Karpas-422 (cell line): Measurements from ENCODE around the gene IPCEF1. TPM values are rescaled to one million over a fixed set of nuclear protein-coding genes. Genes with fewer than 3 reads are reported as not detected.

Source experiments
- DNase-seq: peaks from one replicate; pipeline ENCODE4 v3.0.0-alpha.2; 2015
- H2AFZ ChIP-seq: fragments of 200-600 bp; sonication (generic); 2 replicates; pipeline ENCODE4 v1.6.1; 2014; ENCODE audit warnings: antibody characterized with exemption, low read length, mixed read lengths
- H3K27ac ChIP-seq: fragments of 200-600 bp; sonication (generic); 2 replicates; pipeline ENCODE4 v1.5.1; 2014; ENCODE audit warnings: mild to moderate bottlenecking, low read length, moderate library complexity
- H3K27me3 ChIP-seq: fragments of 200-600 bp; sonication (generic); 2 replicates; pipeline ENCODE4 v1.6.1; 2014; ENCODE audit warnings: low read length, mixed read lengths
- H3K36me3 ChIP-seq: fragments of 200-600 bp; sonication (generic); 2 replicates; pipeline ENCODE4 v1.6.1; 2014; ENCODE audit warnings: low read length, mixed read lengths; ENCODE audit not compliant: insufficient read depth
- H3K4me1 ChIP-seq: fragments of 200-600 bp; sonication (generic); 2 replicates; pipeline ENCODE4 v1.6.1; 2014; ENCODE audit warnings: mild to moderate bottlenecking, low read length, mixed read lengths
- H3K4me2 ChIP-seq: fragments of 200-600 bp; sonication (generic); 2 replicates; pipeline ENCODE4 v1.6.1; 2014; ENCODE audit warnings: low read length, low read depth, mild to moderate bottlenecking; ENCODE audit not compliant: poor library complexity, severe bottlenecking
- H3K4me3 ChIP-seq: fragments of 200-600 bp; sonication (generic); 2 replicates; pipeline ENCODE4 v1.5.1; 2014; ENCODE audit warnings: mild to moderate bottlenecking, antibody characterized with exemption, low read length, mixed read lengths
- H3K79me2 ChIP-seq: fragments of 200-600 bp; sonication (generic); 2 replicates; pipeline ENCODE4 v1.6.1; 2014; ENCODE audit warnings: mild to moderate bottlenecking, low read length, mixed read lengths
- H3K9ac ChIP-seq: fragments of 200-600 bp; sonication (generic); 2 replicates; pipeline ENCODE4 v1.6.0; 2014; ENCODE audit warnings: low read length
- H3K9me2 ChIP-seq: fragments of 200-600 bp; sonication (generic), shearing (Covaris generic); replicated peaks from 2 replicates; pipeline ENCODE4 v1.6.0; 2014; ENCODE audit warnings: mild to moderate bottlenecking, low read length, moderate library complexity; ENCODE audit not compliant: insufficient read depth
- H3K9me3 ChIP-seq: fragments of 300-700, 200-600 bp; sonication (generic); 2 replicates; pipeline ENCODE4 v1.6.1; 2014; ENCODE audit warnings: low read length, mixed read lengths
- H4K20me1 ChIP-seq: fragments of 200-600 bp; sonication (generic); 2 replicates; pipeline ENCODE4 v1.6.1; 2014; ENCODE audit warnings: mild to moderate bottlenecking, antibody characterized with exemption, low read length, low read depth; ENCODE audit not compliant: insufficient read depth
- total RNA-seq: library from RNA; depleted of rRNA; stranded (reverse); fragments of >200 nt; shearing (Covaris generic); gene quantifications from 2 replicates; pipeline ENCODE4 v1.2.3, GENCODE V29; 2014; ENCODE audit warnings: low replicate concordance

The IPCEF1 gene
- total RNA-seq, 1 experiment from 2014 or later, result not detected

DNA sequence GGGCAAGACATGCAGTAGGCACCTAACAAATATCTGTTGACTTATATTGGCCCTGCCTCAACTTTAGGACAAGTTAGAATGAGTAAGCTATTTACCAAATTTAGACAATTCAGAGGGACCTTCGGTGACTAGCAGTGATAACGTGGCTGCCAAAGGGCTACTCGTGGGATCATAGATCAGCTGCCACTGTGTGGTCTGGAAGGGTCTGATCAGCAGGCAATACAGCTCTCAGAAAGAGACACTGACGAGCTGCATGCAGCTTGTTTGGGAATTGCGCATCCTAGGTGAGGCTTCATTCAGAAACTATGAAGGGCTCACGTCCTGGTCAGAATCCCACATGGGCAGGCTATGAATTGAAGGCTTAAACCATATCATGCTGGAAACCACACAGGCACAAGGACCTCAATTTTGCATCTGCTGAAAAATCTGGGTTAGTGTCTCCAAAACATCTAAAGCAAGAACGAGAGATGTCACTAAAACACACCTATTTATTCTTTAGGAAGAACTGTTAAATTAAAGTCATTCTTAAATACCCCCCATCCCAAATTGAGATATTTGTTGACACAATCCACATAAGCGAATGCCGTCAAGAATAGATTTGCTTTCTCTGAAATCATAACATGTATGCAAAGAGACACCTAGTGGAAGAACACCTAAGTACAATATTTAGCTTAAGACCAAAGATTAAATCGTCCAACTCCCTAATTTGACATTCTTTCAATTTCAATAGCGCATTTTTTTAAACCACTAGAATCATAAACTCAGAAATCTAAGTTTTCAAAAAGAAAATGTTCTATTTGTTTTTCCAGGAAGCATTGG, 79.6 kb downstream of the IPCEF1 start:
- Histone ChIP-seq H3K9ac (no peak overlapping the region), H3K27ac (no peak overlapping the region), H3K4me3 (no peak overlapping the region), H3K4me2 (no peak overlapping the region), H3K27me3 (no peaks in the 10 kb centered on the region), H3K4me1 (no peaks in the 10 kb centered on the region), H4K20me1 (no peaks in the 10 kb centered on the region), H3K9me2 (no peaks in the 10 kb centered on the region), H2AFZ (no peak overlapping the region), H3K79me2 (no peaks in the 10 kb centered on the region), H3K36me3 (no peaks in the 10 kb centered on the region), H3K9me3 (no peaks in the 10 kb centered on the region)
- DNase-seq, result peak; percentile 63

DNA sequence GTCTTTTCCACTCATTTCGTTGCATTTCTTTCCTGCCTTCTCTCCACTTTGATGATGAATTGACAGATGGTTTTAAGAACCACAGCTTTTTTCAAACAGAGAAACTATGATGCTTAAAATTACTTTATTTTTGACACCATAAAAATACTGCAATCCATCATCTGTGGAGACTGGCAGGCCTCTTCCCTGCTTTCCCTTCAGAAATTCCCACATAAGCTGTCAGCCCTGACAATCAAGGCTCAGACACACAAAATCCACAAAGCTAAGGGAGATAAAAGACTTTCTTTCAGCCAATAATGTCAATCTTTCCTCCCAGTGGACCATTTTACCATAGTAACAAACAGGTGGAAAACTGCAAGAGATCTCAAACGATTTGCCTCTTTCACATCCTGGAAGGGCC, 82.4 kb downstream of the IPCEF1 start:
- Histone ChIP-seq H3K4me1 (no peaks in the 10 kb centered on the region), H3K4me2 (no peak overlapping the region), H3K79me2 (no peaks in the 10 kb centered on the region), H2AFZ (no peak overlapping the region), H3K27me3 (no peaks in the 10 kb centered on the region), H3K9me3 (no peaks in the 10 kb centered on the region), H3K36me3 (no peaks in the 10 kb centered on the region), H3K27ac (no peak overlapping the region), H4K20me1 (no peaks in the 10 kb centered on the region), H3K9ac (no peak overlapping the region), H3K4me3 (no peak overlapping the region), H3K9me2 (no peaks in the 10 kb centered on the region)
- DNase-seq, result no peak

DNA sequence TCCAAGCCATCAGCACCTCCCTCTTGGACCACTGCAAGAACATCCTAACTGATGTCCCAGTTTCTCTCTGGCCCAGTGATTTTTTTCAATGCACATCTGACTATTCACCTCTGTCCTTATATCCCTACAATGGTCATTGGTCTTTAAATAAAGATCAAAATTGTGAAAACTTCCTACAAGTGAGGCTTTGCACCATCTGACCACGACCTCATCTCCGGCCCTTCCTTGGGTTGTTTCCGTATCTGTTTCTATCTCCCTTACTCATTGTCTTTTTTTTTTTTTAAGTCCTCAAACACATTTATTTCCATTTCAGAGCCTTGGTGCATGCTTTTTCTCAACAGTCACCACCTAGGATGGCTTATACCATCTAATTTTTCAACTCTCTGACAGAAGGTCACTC, 88.1 kb downstream of the IPCEF1 start:
- no peak for DNase-seq
- Histone ChIP-seq H3K27me3 (no peaks in the 10 kb centered on the region), H3K4me3 (no peak overlapping the region), H4K20me1 (no peaks in the 10 kb centered on the region), H3K9ac (no peak overlapping the region), H3K36me3 (no peaks in the 10 kb centered on the region), H3K4me1 (no peaks in the 10 kb centered on the region), H3K9me2 (no peaks in the 10 kb centered on the region), H3K27ac (no peak overlapping the region), H2AFZ (no peak overlapping the region), H3K4me2 (no peak overlapping the region), H3K79me2 (no peaks in the 10 kb centered on the region), H3K9me3 (no peaks in the 10 kb centered on the region)

DNA sequence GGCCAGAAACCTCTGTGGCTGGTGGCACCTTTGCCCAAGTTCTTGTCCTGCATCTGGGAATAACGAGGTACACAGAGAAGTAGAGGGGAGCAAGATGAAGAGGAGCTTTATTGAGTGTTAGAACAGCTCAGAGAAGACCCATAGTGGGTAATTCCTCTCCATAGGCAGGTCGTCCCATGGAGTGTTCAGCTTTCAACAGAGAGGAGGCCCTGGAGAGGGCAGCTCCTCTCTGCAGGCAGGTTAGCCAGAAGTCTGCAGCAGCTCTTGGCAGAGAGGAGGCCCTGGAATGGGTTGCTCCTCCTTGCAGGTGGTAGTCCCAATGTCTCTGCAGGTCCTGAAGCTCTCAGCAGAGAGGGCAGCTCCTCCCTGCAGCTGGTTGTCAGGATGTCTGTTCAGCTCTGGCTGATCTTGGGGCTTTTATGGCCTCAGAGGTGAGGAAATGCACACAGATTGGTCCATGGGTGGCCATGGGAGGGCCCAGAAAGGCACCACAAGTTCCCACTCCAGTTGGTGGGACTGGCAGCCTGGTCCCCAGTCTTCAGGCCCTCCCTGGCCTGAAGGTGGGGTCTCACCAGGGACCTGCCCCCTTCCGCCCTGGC, 89.0 kb downstream of the IPCEF1 start:
- no peak for DNase-seq
- no peaks in the 10 kb centered on the region for H3K27me3 ChIP-seq
- H3K9me3 ChIP-seq, result no peaks in the 10 kb centered on the region
- no peak overlapping the region for H3K9ac ChIP-seq
- H3K79me2 ChIP-seq, result no peaks in the 10 kb centered on the region
- H3K4me2 ChIP-seq, result no peak overlapping the region
- H3K4me1 ChIP-seq, result no peaks in the 10 kb centered on the region
- no peak overlapping the region for H2AFZ ChIP-seq
- H3K27ac ChIP-seq, result no peak overlapping the region
- H3K9me2 ChIP-seq, result no peaks in the 10 kb centered on the region
- no peaks in the 10 kb centered on the region for H4K20me1 ChIP-seq
- H3K4me3 ChIP-seq, result no peak overlapping the region
- no peaks in the 10 kb centered on the region for H3K36me3 ChIP-seq

DNA sequence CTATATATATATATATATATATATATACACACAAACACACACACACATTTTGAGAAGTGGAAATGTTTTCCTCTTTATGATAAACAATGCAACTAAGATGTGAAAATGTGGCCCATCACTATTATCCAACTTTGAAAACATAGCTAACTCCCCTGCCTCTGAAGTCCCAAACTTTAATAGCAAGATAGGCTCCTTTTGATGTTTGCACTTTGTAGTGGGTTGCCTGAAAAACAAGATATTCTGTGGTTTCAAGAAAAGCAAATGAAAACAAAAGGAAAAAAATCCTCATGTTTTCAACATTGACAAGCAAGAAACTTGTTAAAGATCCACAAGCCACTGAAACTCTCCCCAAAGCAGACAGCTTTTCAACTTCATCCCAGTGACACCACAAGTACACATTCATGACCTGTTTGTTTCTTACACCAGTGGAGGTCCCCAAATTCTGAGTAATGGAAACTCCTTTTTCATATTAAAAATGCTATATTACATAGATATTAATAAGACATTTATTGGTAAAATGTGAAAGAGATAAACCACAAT, 90.0 kb downstream of the IPCEF1 start:
- Histone ChIP-seq H4K20me1 (no peaks in the 10 kb centered on the region), H3K27ac (no peak overlapping the region), H3K9me3 (no peaks in the 10 kb centered on the region), H3K79me2 (no peaks in the 10 kb centered on the region), H3K9ac (no peak overlapping the region), H2AFZ (no peak overlapping the region), H3K4me2 (no peak overlapping the region), H3K4me1 (no peaks in the 10 kb centered on the region), H3K4me3 (no peak overlapping the region), H3K9me2 (no peaks in the 10 kb centered on the region), H3K36me3 (no peaks in the 10 kb centered on the region), H3K27me3 (no peaks in the 10 kb centered on the region)
- no peak for DNase-seq

DNA sequence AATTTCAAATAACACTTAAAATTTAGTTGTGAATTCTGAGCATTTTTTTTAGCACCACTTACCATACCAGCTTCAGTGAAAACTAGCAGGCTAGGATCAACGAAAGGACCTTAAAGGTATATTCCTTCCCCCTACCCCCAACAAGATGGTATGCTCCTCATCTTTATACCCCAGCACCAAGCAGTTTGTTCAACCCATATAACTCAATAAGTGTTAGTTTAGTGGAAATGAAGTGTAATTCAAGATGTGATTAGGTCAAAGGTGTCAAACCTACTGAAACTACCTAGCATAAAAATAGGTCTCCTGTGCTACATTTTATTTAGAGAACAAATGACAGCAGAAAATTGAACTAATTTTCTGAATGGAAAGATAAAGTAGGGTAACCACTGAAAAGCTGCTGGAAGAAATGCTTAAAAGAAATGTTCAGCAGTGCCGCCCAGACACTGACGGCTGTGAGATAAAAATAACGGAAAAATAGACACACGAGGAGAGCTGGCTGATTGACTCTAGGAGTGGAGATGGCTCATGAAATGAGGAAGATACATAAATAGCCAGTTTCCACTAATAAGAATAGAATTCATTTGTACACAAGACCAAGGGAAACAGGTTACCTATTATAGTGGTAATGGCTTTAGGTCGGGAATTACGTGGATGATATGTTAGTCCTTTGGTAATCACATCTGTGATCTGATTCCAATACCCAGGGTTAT, 94.8 kb downstream of the IPCEF1 start:
- no peak overlapping the region for H3K27ac ChIP-seq

DNA sequence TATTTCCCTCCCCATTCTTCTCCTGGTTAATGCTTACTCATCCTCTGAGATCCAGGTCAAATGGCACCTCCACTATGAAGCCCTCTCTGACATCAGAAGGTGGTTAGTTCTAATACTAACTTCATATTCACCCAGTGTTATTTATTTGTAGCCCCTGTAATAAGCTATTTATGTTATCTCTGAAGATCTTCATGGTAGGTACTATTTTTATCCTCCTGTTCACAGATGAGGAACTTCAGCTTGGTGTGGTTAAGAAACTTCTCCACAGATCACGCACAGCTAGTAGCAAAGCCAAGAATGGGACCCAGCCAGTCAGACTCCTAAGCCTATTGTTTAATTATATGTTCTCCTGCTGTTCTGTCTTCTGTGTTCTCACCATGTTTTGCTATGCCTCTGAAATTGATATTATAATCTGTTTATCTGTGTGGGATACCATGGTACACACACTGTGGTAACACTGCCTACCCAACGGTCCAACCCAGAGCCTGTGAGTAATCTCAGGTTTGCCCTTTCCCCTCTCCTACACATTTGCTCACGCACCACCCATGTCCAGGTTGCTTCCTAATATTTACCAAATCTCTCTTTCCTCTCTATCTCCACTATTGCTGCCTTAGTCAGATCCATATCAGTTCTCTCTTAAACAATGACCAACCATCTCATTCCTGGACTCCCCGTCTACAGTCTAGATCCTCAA, 98.4 kb downstream of the IPCEF1 start:
- Histone ChIP-seq H3K9ac (no peak overlapping the region), H3K4me1 (no peaks in the 10 kb centered on the region), H2AFZ (no peak overlapping the region), H3K9me3 (no peaks in the 10 kb centered on the region), H3K9me2 (no peaks in the 10 kb centered on the region), H3K36me3 (no peaks in the 10 kb centered on the region), H3K27me3 (no peaks in the 10 kb centered on the region), H3K4me3 (no peak overlapping the region), H3K4me2 (no peak overlapping the region), H3K27ac (no peak overlapping the region), H4K20me1 (no peaks in the 10 kb centered on the region), H3K79me2 (no peaks in the 10 kb centered on the region)
- no peak for DNase-seq

More for the DNA sequence above, 94.8 kb downstream of the IPCEF1 start:
- H2AFZ ChIP-seq, result no peak overlapping the region
- no peaks in the 10 kb centered on the region for H3K9me3 ChIP-seq
- H3K4me1 ChIP-seq, result no peaks in the 10 kb centered on the region
- H4K20me1 ChIP-seq, result no peaks in the 10 kb centered on the region
- H3K4me3 ChIP-seq, result no peak overlapping the region
- H3K27me3 ChIP-seq, result no peaks in the 10 kb centered on the region
- H3K79me2 ChIP-seq, result no peaks in the 10 kb centered on the region
- no peak overlapping the region for H3K9ac ChIP-seq
- no peak overlapping the region for H3K4me2 ChIP-seq
- no peaks in the 10 kb centered on the region for H3K36me3 ChIP-seq
- no peaks in the 10 kb centered on the region for H3K9me2 ChIP-seq
- no peak for DNase-seq

DNA sequence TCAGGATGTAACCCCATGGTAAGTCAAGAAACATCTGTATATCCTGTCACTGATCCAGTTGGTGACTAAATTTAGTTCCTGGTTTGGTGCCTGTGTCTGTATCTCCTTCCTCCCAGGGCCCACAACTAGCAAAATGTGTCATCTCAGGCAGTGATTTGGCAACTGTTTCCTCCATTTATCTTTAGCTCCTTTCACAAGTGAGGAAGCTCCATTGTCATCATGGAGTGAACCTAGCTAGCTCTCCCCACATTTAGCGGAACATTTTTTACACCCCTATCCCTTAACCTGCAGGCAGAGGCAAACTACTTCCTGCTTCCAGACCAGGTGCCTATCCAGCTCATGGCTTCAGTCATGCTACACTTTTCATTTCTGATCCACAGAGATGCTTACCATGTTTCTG, 99.5 kb downstream of the IPCEF1 start:
- Histone ChIP-seq H3K9me2 (no peaks in the 10 kb centered on the region), H3K36me3 (no peaks in the 10 kb centered on the region), H3K27me3 (no peaks in the 10 kb centered on the region), H3K9ac (no peak overlapping the region), H3K9me3 (no peaks in the 10 kb centered on the region), H3K27ac (no peak overlapping the region), H2AFZ (no peak overlapping the region), H4K20me1 (no peaks in the 10 kb centered on the region), H3K4me1 (no peaks in the 10 kb centered on the region), H3K4me2 (no peak overlapping the region), H3K4me3 (no peak overlapping the region), H3K79me2 (no peaks in the 10 kb centered on the region)
- DNase-seq, result no peak
